Duodenal mucosa (tissue), 2 donors: Measurements from ENCODE around the gene OR13J1.
A peak's percentile ranks its signal among the peaks of the same experiment; 100 is the strongest.

ENCODE experiments used
- H3K27ac ChIP-seq: one replicate; pipeline ENCODE4 v1.7.0; 2013; ENCODE audit warnings: low read depth, low read length
- H3K27me3 ChIP-seq, 2 donors: one replicate each; pipeline ENCODE4 v1.7.0; 2013; ENCODE audit warnings: low read length in 2 of 2, control low read depth in 1 of 2; ENCODE audit not compliant: insufficient read depth in 2 of 2, control insufficient read depth in 1 of 2
- H3K36me3 ChIP-seq, 2 donors: one replicate each; pipeline ENCODE4 v1.7.0; 2013; ENCODE audit warnings: low read length in 2 of 2, control low read depth in 1 of 2; ENCODE audit not compliant: insufficient read depth in 2 of 2, control insufficient read depth in 1 of 2
- H3K4me1 ChIP-seq, 2 donors: one replicate each; pipeline ENCODE4 v1.7.0; 2013; ENCODE audit warnings: low read length in 2 of 2, control low read depth in 1 of 2; ENCODE audit not compliant: insufficient read depth in 2 of 2, control insufficient read depth in 1 of 2
- H3K4me3 ChIP-seq, 2 donors: one replicate each; pipeline ENCODE4 v1.7.0; 2013; ENCODE audit warnings: low read length in 2 of 2, low read depth in 1 of 2
- H3K9ac ChIP-seq, 2 donors: one replicate each; pipeline ENCODE4 v1.7.0; 2013; ENCODE audit warnings: low read length in 2 of 2, low read depth in 1 of 2
- H3K9me3 ChIP-seq, 2 donors: one replicate each; pipeline ENCODE4 v1.7.0; 2013; ENCODE audit warnings: low read length in 2 of 2, control low read depth in 1 of 2; ENCODE audit not compliant: control insufficient read depth in 1 of 2

Gene OR13J1

DNA sequence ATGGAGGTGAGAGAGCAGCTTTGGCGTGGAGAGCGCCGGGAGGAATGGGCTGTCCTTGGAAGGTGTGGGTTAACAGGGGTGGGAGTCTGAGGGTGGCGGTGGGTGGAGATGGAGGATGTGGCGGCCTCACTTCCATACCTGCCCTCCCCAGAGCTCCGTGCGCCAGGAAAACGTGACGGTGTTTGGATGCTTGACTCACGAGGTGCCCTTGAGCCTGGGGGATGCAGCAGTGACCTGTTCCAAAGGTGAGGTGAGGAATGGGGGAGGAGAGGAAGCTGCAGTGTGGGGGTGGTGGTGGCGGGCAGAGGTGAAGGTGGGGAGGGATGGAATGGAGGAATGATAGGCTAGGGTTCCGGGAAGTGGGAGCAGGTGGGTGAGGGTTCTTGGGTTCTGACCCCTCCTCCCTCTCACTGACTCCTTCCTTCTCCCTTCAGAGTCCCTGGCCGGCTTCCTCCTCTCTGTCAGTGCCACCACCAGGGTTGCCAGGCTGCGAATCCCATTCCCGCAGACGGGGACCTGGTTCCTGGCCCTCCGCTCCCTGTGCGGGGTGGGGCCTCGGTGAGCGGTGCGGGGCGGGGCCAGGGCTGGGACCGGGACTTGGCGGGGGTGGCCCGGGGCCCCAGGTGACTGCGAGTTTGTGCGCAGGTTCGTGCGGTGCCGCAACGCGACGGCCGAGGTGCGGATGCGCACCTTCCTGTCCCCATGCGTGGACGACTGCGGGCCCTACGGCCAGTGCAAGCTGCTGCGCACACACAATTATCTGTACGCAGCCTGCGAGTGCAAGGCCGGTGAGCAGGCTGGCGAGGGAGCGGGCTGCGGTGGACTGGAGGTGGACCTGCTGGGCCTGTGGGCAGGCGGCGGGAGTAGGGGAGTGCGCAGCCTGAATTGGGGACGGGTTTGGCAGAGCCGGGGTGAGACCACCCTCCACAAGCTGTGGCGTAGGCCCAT lies 24.1 kb downstream of the OR13J1 start:
- H3K4me3 ChIP-seq = no peak overlapping the region
- H3K36me3 ChIP-seq = peaks cover 8 to 11% of the 10 kb centered on the region in 2 donors
- H3K9ac ChIP-seq = no peak overlapping the region
- H3K4me1 ChIP-seq = peaks cover 15 to 18% of the 10 kb centered on the region in 2 donors
- no peaks in the 10 kb centered on the region for H3K27me3 ChIP-seq
- H3K27ac ChIP-seq = no peak overlapping the region
- H3K9me3 ChIP-seq = no peaks in the 10 kb centered on the region

DNA sequence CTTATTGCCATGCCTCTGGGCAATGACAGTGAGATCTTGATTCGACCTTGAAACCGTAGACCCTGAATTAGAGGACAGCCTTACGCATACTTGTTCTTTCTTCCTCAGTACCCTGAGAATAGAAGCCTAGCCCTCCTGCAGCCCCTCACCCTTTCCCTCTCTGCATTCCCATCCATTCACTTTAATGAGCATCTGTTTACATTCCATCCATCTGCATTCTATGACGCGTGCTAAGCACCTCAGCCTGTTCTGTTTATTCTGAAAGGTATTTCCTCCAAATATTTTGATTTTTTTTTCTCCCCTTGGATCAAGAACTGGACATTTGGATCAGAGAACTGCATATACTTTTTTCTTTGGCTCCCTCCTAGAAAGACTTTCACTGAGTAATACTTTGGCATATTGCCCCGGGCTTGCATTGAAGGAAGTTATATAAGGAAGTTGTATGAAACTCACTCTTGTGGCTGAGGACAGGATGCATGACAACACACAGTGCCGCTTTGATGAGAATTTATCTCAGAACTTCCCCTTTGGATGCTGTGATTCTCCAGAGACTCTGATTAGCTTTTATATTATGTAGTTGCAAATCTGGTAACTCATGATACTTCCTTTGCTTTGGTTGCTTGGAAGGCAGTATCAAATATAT lies 25.5 kb downstream of the OR13J1 start:
- H3K9me3 ChIP-seq = no peaks in the 10 kb centered on the region
- H3K4me1 ChIP-seq = peaks cover 15 to 18% of the 10 kb centered on the region in 2 donors
- H3K4me3 ChIP-seq = no peak overlapping the region
- H3K9ac ChIP-seq = no peak overlapping the region
- H3K36me3 ChIP-seq = peaks cover 8 to 11% of the 10 kb centered on the region in 2 donors
- no peaks in the 10 kb centered on the region for H3K27me3 ChIP-seq
- peak overlapping the region; percentile 11 for H3K27ac ChIP-seq

- H3K36me3 ChIP-seq = peaks cover 8 to 11% of the 10 kb centered on the region in 2 donors
- no peak overlapping the region for H3K9ac ChIP-seq
- H3K27me3 ChIP-seq = no peaks in the 10 kb centered on the region
- peaks cover 15 to 18% of the 10 kb centered on the region in 2 donors for H3K4me1 ChIP-seq
- H3K4me3 ChIP-seq = no peak overlapping the region
- no peaks in the 10 kb centered on the region for H3K9me3 ChIP-seq
- H3K27ac ChIP-seq = no peak overlapping the region
These were observed 27.4 kb downstream of the OR13J1 start for GRCh38 chr9:35842795-35843194.

GRCh38 chr9:35842020-35842745 lies 28.0 kb downstream of the OR13J1 start:
- Histone ChIP-seq H3K9me3 (no peaks in the 10 kb centered on the region), H3K4me1 (peaks cover 15 to 18% of the 10 kb centered on the region in 2 donors), H3K27ac (no peak overlapping the region), H3K9ac (no peak overlapping the region), H3K36me3 (peaks cover 7 to 8% of the 10 kb centered on the region in 2 donors), H3K27me3 (no peaks in the 10 kb centered on the region), H3K4me3 (no peak overlapping the region)

DNA sequence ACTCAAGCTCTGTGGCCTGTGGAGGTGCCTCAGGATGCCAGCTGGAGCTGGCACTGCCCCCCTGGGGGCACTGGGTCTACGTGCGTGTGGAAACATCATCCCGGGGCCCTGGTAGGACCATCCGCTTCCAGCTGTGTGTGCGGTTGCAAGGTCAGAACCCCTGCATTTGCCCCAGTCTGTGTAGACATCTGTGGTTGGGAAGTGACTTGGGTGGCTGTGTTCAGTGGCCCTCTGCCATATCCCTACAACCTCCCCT lies 28.6 kb downstream of the OR13J1 start:
- peaks cover 14 to 15% of the 10 kb centered on the region in 2 donors for H3K4me1 ChIP-seq
- H3K27me3 ChIP-seq = no peaks in the 10 kb centered on the region

DNA sequence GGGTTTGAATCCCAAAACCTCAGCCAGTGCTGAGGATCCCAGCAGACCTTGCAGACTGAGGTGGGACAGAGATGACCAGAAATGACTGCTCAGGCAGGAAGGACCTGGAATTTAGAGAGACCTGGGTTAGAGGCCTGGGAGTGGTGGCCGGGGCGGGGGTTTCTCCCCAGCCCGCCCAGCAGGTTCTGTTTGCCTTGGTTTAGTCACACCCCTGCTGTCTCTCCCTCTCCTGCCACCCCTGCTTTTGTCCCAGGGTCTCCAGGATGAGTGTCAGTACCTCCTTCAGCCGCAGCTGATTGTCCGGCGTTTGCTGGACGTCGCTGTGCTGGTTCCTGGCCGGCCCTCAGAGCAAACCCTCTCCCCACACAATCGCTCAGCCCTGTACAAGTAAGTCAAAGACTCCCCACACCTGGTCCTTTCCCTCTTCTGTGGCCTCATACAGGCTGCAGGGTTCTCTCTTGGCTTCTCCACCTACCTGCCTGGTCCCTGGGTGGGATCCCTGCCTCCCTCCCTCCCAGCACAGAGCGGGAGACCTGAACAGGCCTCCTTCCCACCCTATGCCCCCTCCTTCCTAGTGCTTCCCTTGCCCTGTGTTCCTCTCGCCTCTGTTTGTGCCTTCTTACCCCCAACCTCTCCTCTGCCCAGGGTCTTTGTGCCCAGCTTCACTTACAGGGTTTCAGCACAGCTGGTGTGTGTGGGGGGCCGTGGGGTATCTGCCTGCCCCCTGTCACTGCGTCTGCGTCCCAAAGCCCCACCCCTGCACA lies 29.1 kb downstream of the OR13J1 start:
- Histone ChIP-seq H3K4me3 (no peak overlapping the region), H3K9ac (no peak overlapping the region), H3K27me3 (no peaks in the 10 kb centered on the region), H3K9me3 (no peaks in the 10 kb centered on the region), H3K27ac (no peak overlapping the region), H3K36me3 (no peaks in the 10 kb centered on the region), H3K4me1 (peaks cover 14 to 19% of the 10 kb centered on the region in 2 donors)

More for the DNA sequence above, 28.6 kb downstream of the OR13J1 start:
- no peak overlapping the region for H3K4me3 ChIP-seq
- no peaks in the 10 kb centered on the region for H3K9me3 ChIP-seq
- no peak overlapping the region for H3K9ac ChIP-seq
- H3K27ac ChIP-seq = no peak overlapping the region
- peaks cover 2% of the 10 kb centered on the region in 2 donors for H3K36me3 ChIP-seq

DNA sequence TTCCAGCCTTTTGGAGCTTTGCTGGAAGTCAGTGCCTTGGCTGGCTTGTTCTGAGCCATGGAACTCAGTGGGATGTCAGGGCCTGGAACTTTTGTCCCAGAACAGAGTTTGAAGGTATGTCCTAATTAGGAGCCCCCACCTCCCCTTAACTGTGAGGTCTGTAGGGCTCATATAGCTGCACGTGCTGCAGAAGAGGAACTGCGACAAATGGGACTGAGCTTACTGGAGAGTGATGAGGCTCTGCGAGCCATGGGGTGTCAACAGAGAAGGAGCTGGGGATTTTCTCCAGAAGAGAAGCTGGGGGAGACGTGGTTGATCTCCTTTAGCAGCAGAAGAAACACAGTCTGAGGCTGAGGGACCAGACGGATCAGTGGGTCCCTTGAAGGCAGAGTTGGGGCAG lies 30.3 kb downstream of the OR13J1 start:
- Histone ChIP-seq H3K27ac (no peak overlapping the region), H3K9me3 (no peaks in the 10 kb centered on the region), H3K36me3 (no peaks in the 10 kb centered on the region), H3K27me3 (no peaks in the 10 kb centered on the region), H3K4me1 (peaks cover 20 to 21% of the 10 kb centered on the region in 2 donors), H3K4me3 (no peak overlapping the region), H3K9ac (no peak overlapping the region)

DNA sequence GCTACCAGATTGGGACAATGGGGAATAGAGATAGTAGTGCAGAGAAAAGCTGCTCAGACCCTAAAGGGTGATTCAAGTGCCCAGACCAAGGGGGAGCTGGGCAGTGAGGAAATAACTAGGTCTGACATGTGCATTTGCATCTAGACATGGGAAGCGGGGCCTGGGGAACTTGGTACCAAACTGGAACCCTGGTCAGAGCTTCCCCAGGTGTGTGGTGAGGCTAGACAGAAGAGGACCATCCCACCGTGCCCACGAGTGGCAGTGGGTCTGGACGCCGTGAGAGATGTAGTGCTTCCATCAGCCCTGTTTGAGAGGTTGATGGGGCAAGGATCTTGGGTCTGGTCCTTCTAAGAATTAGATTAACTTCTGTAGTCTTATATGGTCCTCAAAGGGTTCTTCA lies 33.6 kb downstream of the OR13J1 start:
- Histone ChIP-seq H3K27me3 (no peaks in the 10 kb centered on the region), H3K27ac (no peak overlapping the region), H3K4me3 (no peak overlapping the region), H3K9me3 (no peaks in the 10 kb centered on the region), H3K36me3 (no peaks in the 10 kb centered on the region), H3K4me1 (peaks cover 30 to 31% of the 10 kb centered on the region in 2 donors), H3K9ac (no peak overlapping the region)

DNA sequence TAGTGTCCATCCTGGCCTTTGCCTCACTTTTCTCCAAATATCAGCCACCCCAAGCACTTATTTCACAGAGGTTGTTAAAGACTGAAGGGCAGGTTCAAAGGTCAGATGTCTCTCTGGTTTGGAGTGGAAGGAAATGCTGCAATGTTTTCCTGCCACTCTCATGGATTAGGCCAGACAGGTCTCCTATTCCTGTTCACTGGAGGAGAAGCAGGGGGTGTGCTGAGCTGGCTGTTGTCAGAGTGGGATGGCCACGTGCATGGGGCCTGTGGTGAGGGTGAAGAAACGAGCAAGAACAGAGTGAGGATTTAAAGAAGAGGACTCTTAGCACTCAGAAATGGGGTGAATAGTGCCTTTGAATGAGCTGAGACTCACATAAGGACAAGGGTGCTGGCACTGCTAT lies 34.4 kb downstream of the OR13J1 start:
- H3K9ac ChIP-seq = no peak overlapping the region
- H3K27me3 ChIP-seq = no peaks in the 10 kb centered on the region
- H3K4me3 ChIP-seq = no peak overlapping the region
- no peaks in the 10 kb centered on the region for H3K9me3 ChIP-seq
- no peaks in the 10 kb centered on the region for H3K36me3 ChIP-seq
- peaks cover 30 to 31% of the 10 kb centered on the region in 2 donors for H3K4me1 ChIP-seq
- H3K27ac ChIP-seq = no peak overlapping the region
